MM.1S (cell line): ENCODE data around the gene KRTDAP.

ENCODE experiments used
- DNase-seq: peaks from one replicate; pipeline ENCODE4 v3.0.0-alpha.2; 2015
- H2AFZ ChIP-seq: fragments of 300-600 bp; sonication (generic); 2 replicates; pipeline ENCODE4 v1.6.0; 2016; ENCODE audit warnings: antibody characterized with exemption, low read length
- H3F3A ChIP-seq: fragments of 300-600 bp; sonication (generic); 2 replicates; pipeline ENCODE4 v1.6.1; 2016; ENCODE audit warnings: mild to moderate bottlenecking, antibody characterized with exemption, low read length, moderate library complexity, mixed read lengths; ENCODE audit not compliant: insufficient read depth
- H3K27ac ChIP-seq: fragments of 300-600 bp; sonication (generic); 2 replicates; pipeline ENCODE4 v1.5.1; 2016; ENCODE audit warnings: mild to moderate bottlenecking, low read length
- H3K27me3 ChIP-seq: fragments of 300-600 bp; sonication (generic); replicated peaks from 2 replicates; pipeline ENCODE4 v1.6.0; 2016; ENCODE audit warnings: low read length; ENCODE audit not compliant: insufficient read depth
- H3K36me3 ChIP-seq: fragments of 300-600 bp; sonication (generic); replicated peaks from 2 replicates; pipeline ENCODE4 v1.6.1; 2016; ENCODE audit warnings: mild to moderate bottlenecking, low read length, mixed read lengths; ENCODE audit not compliant: insufficient read depth
- H3K4me1 ChIP-seq: fragments of 300-600 bp; sonication (generic); 2 replicates; pipeline ENCODE4 v1.6.1; 2016; ENCODE audit warnings: low read length, mixed read lengths
- H3K4me2 ChIP-seq: fragments of 300-600 bp; sonication (generic); 2 replicates; pipeline ENCODE4 v1.6.0; 2016; ENCODE audit warnings: low read depth, low read length
- H3K4me3 ChIP-seq: fragments of 300-600 bp; sonication (generic); 2 replicates; pipeline ENCODE4 v1.5.1; 2016; ENCODE audit warnings: low read length, mixed read lengths
- H3K79me2 ChIP-seq: fragments of 300-600 bp; sonication (generic); 2 replicates; pipeline ENCODE4 v1.6.1; 2016; ENCODE audit warnings: mixed run types, low read length, mixed read lengths
- H3K9ac ChIP-seq: fragments of 300-600 bp; sonication (generic); 2 replicates; pipeline ENCODE4 v1.6.1; 2016; ENCODE audit warnings: low read length, mixed read lengths
- H3K9me2 ChIP-seq: fragments of 300-600 bp; sonication (generic); replicated peaks from 2 replicates; pipeline ENCODE4 v1.6.1; 2016; ENCODE audit warnings: mild to moderate bottlenecking, low read length, mixed read lengths; ENCODE audit not compliant: insufficient read depth
- H3K9me3 ChIP-seq: fragments of 300-600 bp; sonication (generic); replicated peaks from 2 replicates; pipeline ENCODE4 v1.6.1; 2016; ENCODE audit warnings: mild to moderate bottlenecking, low read length, mixed read lengths; ENCODE audit not compliant: insufficient read depth
- H4K20me1 ChIP-seq: fragments of 300-600 bp; sonication (generic); 2 replicates; pipeline ENCODE4 v1.6.1; 2016; ENCODE audit warnings: mild to moderate bottlenecking, low read length, moderate library complexity, mixed read lengths; ENCODE audit not compliant: insufficient read depth
- EZH2 ChIP-seq: fragments of 300-600 bp; sonication (generic); optimal IDR thresholded peaks from 2 replicates; pipeline ENCODE3; 2017; ENCODE audit warnings: low read depth, mild to moderate bottlenecking, antibody characterized with exemption, low read length, mixed read lengths
- EZH2phosphoT487 ChIP-seq: fragments of 300-600 bp; sonication (generic); IDR thresholded peaks from 2 replicates; pipeline ENCODE4 v1.6.1; 2018; ENCODE audit warnings: antibody characterized with exemption, low read length
- TF ChIP-seq, protein P1 (sequence below): fragments of 300-600 bp; sonication (generic); IDR thresholded peaks from 2 replicates; pipeline ENCODE4 v1.5.1; 2016; ENCODE audit warnings: antibody characterized with exemption, low read length, mixed read lengths

Gene KRTDAP

GRCh38 chr19:35517342-35517741 is 27.1 kb upstream of the KRTDAP start:
- Histone ChIP-seq H3K4me2 (no peak overlapping the region), H3K9me3 (no peaks in the 10 kb centered on the region), H4K20me1 (no peaks in the 10 kb centered on the region), H3K4me3 (no peak overlapping the region), H3K9me2 (no peaks in the 10 kb centered on the region), H3F3A (no peaks in the 10 kb centered on the region), H3K4me1 (no peaks in the 10 kb centered on the region), H3K36me3 (no peaks in the 10 kb centered on the region), H3K27ac (no peak overlapping the region), H3K27me3 (peaks cover 90% of the 10 kb centered on the region), H3K9ac (no peak overlapping the region), H3K79me2 (no peaks in the 10 kb centered on the region), H2AFZ (no peak overlapping the region)
- DNase-seq = no peak
- TF ChIP-seq, protein P1, sequence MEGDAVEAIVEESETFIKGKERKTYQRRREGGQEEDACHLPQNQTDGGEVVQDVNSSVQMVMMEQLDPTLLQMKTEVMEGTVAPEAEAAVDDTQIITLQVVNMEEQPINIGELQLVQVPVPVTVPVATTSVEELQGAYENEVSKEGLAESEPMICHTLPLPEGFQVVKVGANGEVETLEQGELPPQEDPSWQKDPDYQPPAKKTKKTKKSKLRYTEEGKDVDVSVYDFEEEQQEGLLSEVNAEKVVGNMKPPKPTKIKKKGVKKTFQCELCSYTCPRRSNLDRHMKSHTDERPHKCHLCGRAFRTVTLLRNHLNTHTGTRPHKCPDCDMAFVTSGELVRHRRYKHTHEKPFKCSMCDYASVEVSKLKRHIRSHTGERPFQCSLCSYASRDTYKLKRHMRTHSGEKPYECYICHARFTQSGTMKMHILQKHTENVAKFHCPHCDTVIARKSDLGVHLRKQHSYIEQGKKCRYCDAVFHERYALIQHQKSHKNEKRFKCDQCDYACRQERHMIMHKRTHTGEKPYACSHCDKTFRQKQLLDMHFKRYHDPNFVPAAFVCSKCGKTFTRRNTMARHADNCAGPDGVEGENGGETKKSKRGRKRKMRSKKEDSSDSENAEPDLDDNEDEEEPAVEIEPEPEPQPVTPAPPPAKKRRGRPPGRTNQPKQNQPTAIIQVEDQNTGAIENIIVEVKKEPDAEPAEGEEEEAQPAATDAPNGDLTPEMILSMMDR = no peak
- TF ChIP-seq EZH2 (no peak), EZH2phosphoT487 (no peak)

DNA sequence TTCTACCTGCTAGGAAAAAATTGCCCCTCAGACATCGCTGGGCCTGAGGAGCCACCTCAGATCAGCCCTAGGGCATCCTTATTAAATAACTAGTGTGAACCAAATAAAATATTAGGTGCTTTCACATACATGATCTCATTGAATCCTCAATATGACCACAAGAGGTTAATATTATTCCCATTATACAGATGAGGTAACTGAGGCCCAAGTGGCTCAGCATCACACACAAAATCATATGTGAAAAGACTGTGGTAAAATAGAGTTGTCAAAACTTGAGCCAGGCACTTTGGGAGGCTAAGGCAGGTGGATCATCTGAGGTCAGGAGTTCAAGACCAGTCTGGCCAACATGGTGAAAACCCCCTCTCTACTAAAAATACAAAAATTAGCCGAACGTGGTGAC is 26.0 kb upstream of the KRTDAP start:
- no peaks in the 10 kb centered on the region for H3K9me3 ChIP-seq
- no peak overlapping the region for H3K4me2 ChIP-seq
- DNase-seq = no peak
- H3K27me3 ChIP-seq = peaks cover 96% of the 10 kb centered on the region
- no peaks in the 10 kb centered on the region for H3K9me2 ChIP-seq
- TF ChIP-seq, protein P1 = no peak
- H3K79me2 ChIP-seq = no peaks in the 10 kb centered on the region
- H3F3A ChIP-seq = no peaks in the 10 kb centered on the region
- no peak overlapping the region for H2AFZ ChIP-seq
- no peak overlapping the region for H3K4me3 ChIP-seq
- no peak overlapping the region for H3K27ac ChIP-seq
- H4K20me1 ChIP-seq = no peaks in the 10 kb centered on the region
- H3K36me3 ChIP-seq = no peaks in the 10 kb centered on the region
- H3K9ac ChIP-seq = no peak overlapping the region
- H3K4me1 ChIP-seq = no peaks in the 10 kb centered on the region

GRCh38 chr19:35514282-35514809 is 24.1 kb upstream of the KRTDAP start:
- Histone ChIP-seq H3K27ac (no peak overlapping the region), H3K9ac (no peak overlapping the region), H4K20me1 (no peaks in the 10 kb centered on the region), H3K79me2 (no peaks in the 10 kb centered on the region), H3K4me3 (no peak overlapping the region), H3K9me2 (no peaks in the 10 kb centered on the region), H3F3A (no peaks in the 10 kb centered on the region), H3K36me3 (no peaks in the 10 kb centered on the region), H2AFZ (no peak overlapping the region), H3K4me2 (no peak overlapping the region), H3K9me3 (no peaks in the 10 kb centered on the region), H3K27me3 (peaks cover 98% of the 10 kb centered on the region), H3K4me1 (no peaks in the 10 kb centered on the region)
- no peak for TF ChIP-seq EZH2
- TF ChIP-seq, protein P1 = no peak
- TF ChIP-seq EZH2phosphoT487 = no peak
- DNase-seq = no peak
